Measurements from ENCODE around the gene PLEKHG3.

DNA sequence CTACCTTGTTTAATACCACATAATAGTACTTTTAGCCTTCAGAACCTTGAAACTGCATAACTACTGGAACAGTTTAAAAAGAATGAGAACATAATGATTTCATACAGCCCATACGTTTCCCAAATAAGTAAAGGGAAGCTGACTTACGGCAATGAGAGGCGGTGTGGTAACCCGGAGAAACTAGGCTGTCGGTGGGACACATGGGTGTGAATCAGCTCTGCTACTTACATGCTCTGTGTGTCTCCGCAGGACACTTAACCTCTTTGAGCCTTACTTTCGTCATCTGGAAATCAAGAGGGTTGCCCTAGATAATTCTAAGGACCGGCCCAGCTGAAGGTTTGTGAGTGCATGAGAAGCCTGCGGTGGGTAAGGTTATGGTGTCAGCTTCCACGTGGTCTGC is 49.3 kb upstream of the PLEKHG3 start:
- no peak for TF ChIP-seq POLR2A (IDR thresholded peaks at IDR 0.05)
- TF ChIP-seq, protein P1, sequence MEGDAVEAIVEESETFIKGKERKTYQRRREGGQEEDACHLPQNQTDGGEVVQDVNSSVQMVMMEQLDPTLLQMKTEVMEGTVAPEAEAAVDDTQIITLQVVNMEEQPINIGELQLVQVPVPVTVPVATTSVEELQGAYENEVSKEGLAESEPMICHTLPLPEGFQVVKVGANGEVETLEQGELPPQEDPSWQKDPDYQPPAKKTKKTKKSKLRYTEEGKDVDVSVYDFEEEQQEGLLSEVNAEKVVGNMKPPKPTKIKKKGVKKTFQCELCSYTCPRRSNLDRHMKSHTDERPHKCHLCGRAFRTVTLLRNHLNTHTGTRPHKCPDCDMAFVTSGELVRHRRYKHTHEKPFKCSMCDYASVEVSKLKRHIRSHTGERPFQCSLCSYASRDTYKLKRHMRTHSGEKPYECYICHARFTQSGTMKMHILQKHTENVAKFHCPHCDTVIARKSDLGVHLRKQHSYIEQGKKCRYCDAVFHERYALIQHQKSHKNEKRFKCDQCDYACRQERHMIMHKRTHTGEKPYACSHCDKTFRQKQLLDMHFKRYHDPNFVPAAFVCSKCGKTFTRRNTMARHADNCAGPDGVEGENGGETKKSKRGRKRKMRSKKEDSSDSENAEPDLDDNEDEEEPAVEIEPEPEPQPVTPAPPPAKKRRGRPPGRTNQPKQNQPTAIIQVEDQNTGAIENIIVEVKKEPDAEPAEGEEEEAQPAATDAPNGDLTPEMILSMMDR (IDR thresholded peaks at IDR 0.05) = no peak
